ENCODE results near the gene PRELID3B.
"Not testable (repeated sequence)": the region's sequence is repeated elsewhere in the genome, so short reads cannot be mapped to it uniquely, and the experiment has no call there.

Gene PRELID3B

DNA sequence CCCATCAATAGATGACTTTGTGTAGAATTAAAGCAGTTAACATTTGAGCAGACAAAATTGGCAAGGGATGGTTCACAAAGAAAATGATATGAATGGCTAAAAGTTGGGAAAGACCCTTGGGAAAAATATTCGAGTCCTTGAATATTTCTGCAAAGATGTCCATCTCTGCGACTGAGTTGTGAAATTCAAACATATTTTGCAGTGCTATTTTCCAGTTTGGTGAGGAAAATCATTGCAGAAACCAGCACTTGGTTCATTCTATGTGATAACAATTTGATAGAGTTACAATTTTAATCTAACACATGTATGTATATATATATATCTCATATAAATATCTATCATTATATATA lies 6.1 kb upstream of the PRELID3B start:
- DNase-seq (ENCODE audit: low read depth in 2 of 2) = no peak

DNA sequence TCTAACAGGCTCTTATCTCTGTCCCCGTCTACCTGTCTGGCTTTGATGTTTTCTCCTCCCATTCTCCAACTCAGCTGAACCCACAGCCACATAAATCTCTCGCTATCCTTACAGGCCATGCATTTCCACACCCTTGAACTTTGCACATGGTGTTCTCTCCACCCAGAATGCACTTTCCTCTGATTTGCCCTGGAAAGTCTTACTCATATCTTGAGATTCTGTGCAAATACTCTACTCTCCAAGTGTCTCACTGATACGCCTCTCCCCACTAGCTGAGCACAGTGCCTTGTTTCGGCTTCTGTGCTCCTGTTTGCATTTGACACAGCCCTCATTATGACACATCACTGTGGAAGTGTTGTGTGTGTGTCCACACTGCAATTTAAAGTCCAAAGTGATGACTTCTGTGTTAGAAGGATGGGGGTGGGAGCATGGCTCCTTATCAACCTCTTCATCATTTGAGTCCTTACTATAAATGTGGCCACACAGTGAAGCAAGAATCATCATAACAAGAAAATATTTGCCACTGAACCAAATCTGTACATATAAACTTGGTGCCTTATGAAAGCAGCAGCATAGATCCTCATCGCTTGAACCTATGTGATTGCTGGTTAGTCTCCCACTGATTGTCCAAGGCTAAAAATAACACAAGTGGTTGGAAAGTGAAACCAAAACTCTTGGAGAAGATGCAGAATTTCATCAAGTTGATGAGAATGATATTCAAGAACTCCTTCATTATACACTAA lies 5.5 kb upstream of the PRELID3B start:
- no peak for DNase-seq (ENCODE audit: low read depth in 2 of 2)

DNA sequence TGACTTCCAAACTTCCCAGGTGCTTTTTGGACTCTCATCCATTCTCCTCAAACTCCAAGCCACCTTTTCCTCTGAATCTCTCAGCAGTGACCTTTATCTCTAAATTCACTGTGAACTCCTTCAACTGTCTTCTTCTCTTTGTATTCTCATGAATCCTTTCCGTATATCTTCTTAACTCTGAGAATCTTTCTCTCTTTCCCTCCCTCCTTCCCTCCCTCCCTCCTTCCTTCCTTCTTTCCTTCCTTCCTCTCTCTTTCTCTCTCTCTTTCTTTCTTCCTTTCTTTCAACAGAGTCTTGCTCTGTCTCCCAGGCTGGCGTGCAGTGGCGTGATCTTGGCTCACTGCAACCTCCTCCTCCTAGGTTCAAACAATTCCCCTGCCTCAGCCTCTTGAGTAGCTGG lies 4.3 kb upstream of the PRELID3B start:
- no peak for DNase-seq (ENCODE audit: low read depth in 2 of 2)

DNA sequence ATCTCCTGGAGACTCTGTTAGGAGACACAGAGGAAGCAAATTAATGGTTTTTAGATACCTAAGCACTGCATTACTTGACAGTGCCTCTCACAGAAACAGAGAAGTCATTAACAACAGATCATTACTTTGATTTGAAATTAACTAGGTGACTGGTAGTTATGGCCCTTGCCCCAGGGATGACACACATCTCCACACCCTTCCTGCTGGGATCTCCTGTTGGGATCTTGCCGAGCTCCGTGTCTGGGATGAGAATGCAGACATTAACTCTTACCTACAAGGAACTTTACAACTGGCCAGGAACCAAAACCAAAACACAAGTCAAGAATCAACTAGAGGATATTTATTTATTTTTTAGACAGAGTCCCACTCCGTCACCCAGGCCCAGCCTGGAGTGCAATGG lies 2.2 kb upstream of the PRELID3B start:
- DNase-seq (ENCODE audit: low read depth in 2 of 2) = no peak

DNA sequence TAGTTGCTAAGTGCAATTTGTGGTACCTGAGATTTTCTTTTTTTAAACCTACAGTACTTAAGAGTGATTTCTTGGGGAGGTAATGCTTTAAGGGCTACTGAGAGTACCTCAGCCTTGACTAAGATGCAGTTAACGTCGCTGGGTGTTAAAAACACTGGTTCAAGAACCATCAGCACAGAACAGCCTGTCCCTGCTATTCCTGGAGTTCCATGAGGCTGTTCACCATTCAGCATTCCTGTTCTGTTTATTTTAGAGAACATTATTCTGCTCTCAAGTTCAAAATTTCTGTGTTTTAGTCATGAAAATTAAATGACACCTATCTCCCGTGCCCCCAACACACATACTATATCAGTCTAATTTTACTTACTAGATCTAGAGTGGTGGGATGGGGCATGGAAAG lies 1.7 kb upstream of the PRELID3B start:
- no peak for DNase-seq (ENCODE audit: low read depth in 2 of 2)

DNA sequence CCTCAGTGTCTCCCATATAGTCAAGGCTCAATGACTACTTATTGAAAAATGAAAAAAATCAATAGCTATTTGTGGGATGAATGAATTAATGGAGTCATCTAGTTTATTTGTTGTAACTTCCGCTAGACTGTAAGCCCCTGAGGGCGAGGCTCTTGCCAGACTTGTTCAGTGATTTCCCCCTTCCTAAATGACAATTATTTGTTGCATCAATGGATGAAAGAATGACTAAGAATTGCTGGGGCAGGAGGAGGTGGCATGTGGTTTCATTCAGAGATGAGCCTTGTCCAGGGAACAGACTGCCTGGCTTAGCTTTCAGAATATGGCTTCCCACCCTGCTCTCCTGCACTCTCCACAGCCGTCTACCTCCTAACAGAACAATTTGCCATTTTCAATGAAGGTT lies 1.1 kb upstream of the PRELID3B start:
- DNase-seq (ENCODE audit: low read depth in 2 of 2) = no peak

DNA sequence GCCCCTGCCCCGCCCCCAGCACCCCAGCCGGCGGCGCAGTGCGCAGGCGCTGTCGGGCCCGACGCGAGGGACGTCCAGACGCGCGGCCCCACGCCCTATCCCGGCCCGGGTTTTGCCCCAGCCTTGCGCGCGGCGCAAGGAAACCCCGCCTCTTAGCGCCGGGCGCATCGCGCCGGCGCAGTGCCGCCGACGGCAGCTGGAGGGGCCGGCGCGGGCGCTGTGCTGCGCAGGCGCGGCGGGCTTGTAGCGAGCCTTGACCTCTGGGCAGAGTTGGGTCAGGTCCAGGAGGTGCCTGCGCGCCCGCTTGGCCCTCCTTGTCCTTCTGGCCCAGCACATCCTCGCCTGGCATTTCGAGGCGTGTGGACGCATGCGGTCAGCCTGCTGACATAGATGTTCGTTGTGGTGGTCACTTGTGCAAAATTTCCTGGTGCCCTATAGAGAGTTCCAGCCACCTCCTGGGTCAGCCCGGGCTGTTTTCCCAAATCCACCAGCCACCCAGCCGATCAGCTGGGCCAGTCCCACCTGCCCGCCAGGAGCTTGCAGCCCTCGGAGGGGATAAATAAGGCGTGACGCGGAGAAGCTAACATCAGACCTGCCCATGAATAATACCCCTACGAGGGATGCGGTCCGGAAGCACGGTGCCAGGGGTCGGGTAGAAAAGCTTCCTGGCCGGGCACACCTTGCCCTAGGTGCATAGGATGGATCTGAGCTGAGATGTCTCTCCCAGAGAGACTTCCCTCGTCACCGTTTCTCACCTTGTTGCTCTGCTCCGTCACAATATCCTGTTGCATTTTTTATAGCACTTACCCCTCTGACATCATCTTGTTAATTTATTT lies 428 bp upstream of the PRELID3B start:
- DNase-seq (ENCODE audit: low read depth in 2 of 2) = peak; percentile 78 to 79

DNA sequence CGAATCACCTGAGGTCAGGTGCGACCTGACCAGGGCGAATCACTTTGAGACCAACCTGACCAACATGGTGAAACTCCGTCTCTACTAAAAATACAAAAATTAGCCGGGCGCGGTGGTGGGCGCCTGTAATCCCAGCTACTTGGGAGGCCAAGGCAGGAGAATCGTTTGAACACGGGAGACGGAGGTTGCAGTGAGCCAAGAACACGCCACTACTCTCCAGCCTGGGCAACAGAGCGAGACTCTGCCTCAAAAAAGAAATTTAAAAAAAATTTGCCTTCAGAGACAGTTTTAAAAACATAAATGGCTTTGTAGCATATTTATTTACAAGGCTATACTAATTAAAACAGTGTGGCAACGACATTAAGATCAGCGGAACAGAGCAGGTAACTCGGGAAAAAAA lies 1.1 kb downstream of the PRELID3B start:
- not testable (repeated sequence) for DNase-seq (ENCODE audit: low read depth in 2 of 2)

DNA sequence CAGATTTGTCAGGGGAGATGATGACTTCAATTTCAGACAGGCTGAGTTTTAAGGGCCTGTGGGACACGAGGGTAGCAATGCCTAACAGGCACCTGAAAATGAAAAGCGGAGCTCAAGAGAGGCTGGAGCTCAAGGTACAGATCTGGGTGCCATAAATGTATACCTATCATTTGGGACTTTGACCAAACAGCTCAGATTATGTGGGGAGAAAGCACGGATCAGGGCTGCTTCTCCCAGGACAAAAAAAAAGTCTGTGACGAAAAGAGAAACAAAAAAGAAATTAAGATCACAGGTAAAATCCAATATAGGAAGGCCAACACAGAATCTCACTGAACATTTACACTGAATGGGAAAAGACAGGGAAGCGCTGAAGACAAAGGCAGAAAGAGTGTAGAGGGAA lies 1.9 kb downstream of the PRELID3B start:
- DNase-seq (ENCODE audit: low read depth in 2 of 2) = no peak

DNA sequence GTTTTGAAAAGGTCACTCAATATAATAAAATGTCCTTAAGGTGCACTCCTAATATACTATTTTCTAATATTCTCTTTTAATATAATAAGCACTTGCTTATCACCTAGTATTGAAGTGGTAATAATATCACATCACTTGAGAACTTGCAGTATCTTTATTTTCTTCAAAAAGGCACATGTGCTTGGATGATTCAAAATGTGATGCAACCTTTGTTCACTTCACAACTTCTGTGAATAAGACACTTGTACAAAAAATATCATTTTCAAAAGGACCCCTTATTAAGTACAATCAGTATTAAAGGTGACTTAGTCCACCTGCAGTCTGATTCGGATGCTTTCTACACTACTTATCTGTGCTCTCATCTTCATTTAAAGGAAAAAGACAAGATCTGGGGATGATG lies 3.4 kb downstream of the PRELID3B start:
- no peak for DNase-seq (ENCODE audit: low read depth in 2 of 2)

DNA sequence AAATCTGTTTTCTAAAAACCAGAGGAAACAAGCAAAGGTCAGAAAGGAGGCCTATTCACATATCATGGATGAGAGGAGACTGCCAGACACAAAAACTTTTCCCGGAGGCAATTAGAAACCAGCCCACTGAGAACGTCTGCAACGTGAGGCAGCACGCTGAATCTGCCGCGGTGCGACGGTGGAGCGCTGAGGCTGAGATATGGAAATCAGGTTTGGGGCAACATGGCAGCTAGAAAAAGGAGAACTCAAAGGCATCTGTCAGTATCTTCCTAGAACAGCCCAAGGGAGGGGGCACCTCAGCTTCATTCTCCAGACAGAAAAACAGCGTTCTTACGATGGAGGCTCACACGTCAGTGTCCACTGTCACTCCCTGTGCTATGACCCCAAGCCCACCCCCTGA lies 5.2 kb downstream of the PRELID3B start:
- DNase-seq (ENCODE audit: low read depth in 2 of 2) = no peak

DNA sequence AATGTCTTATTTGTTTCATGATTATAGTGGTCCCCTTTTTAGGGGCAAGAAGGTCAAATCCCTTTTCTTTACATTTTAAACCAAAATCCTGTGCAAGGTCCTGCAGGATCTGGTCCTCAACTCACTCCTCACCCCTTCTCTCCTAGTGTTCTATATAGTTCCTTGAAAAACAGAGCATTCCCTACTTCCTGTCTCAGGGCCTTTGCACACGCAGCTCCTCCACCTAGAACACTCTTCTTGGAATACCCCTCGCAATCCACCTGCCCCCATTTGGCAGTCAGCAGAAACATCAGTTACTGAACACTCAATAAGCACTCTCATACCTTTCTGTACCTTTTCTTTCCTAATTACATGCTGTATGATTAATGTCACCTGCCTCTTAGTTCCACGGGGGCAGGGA lies 7.2 kb downstream of the PRELID3B start:
- DNase-seq (ENCODE audit: low read depth in 2 of 2) = no peak

DNA sequence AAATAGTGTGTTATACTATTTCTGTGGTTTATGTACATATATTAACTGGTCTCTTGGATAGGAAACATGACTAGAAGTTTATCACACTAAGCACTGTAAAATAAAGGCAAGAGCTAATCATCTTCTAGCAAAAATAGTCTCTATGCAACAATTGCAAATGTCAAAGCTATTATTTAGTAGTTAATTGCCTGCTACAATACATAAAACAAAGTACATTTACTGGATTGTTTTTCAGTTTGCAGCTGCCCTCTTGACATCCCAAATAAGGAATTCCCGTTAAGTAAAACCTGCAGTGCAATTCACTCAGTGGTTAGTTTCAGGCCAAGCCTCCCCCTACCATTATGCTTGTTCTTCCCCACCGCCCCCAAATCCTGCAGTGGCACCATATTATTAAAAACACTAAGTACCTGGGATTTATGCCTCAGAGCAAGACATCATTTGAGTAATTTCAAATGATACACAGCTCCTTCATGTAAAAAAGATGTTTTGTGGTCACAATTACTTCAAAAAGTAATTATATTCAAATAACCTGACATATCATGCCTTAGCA lies 8.9 kb downstream of the PRELID3B start:
- no peak for DNase-seq (ENCODE audit: low read depth in 2 of 2)

DNA sequence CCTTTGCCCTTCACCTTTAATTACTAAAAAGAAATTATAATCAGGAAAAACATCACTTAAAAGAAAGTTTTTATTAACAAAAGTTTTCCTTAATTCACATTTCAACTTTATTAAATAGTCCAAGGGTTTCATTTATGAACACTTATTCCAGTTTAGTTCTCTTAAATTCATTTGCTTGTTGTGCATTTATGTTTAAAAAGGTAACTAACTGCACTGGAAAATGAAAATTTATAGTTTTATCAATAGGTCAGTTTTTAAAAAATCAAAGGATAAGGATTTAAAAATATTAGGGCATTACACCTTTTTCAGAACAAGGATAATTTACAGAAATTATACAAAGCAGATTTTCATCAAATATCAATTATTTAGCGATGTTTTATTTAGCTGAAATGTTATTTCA lies 9.5 kb downstream of the PRELID3B start:
- no peak for DNase-seq (ENCODE audit: low read depth in 2 of 2)

DNA sequence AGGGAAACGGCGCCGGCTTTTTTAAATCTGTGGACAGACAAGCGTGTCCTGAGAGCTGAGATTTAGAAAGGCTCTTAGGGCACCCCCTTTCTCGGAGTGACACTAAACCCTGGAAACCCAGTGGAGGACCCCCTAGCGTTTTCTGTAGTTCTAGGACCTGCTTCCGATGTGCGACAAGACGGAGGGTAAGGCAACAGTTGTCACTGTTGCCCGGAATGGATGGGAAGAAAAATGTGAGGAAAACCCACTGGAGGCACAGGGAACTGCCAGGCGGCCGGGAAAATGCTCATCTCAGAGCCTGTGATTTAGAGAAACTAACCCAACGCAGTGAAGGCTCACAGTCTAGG lies 9.9 kb downstream of the PRELID3B start:
- no peak for DNase-seq (ENCODE audit: low read depth in 2 of 2)

DNA sequence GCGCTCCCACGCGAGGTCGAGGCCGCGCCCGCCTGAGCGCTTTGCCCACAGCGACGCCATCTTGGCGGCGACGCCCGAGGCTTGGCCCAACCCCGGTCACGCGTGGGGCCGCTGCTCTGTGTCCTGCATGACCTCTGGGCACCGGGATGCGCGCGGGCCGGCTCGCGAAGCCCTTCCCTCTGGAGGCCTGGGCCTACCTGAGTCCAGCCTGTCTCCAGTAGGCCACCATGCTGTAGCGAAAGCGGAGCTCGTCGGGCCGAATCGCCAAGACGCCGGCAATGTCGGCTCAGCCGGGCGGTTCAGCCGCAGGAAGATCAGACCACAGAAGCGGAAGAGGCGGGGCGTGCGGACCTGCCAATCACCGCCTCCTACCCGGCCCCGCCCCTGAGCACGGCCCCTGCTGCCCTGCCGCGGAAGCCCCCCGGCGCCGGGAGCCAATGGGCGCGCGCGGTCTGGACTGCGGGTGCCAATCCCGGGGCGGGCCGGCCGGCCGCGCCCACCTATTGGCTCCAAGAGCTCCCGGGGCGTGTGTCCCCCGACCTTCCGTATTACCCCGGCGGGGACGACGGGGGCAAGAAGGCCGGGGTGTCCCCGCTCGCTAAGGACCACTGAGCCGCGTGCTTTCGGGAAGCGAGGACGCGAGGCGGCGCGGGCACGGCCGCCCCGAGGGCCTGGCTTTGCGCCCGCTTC lies 10.4 kb downstream of the PRELID3B start, which contains the start of gene ATP5F1E:
TSS of gene ATP5F1E (minus strand) at position 313 of the 690 bp plus-strand sequence. CDS start at position 229, 84 bp downstream.
- peak; percentile 85 to 86 for DNase-seq (ENCODE audit: low read depth in 2 of 2)

DNA sequence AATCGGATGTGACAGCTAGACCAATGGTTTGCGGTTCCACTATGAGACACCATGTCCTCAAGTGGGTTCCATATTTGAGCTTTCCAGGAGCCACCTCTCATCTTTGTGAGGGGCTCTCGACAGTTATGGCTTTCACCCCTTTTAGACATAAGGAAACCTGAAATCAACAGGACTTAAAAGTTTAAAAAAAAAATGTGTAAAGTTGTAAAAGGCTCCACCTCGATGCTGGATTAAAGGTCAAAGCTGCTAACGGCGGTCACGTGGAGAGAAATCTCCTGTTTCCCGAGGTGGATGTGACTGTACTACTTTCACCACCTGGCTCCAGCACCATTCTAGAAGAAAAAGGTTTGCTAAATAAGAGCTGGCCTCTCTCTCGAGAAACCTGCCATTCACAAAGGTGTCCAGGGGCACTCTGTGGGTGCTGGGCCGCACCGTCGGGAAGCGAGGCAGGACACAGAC lies 11.0 kb downstream of the PRELID3B start:
- DNase-seq (ENCODE audit: low read depth in 2 of 2) = no peak

DNA sequence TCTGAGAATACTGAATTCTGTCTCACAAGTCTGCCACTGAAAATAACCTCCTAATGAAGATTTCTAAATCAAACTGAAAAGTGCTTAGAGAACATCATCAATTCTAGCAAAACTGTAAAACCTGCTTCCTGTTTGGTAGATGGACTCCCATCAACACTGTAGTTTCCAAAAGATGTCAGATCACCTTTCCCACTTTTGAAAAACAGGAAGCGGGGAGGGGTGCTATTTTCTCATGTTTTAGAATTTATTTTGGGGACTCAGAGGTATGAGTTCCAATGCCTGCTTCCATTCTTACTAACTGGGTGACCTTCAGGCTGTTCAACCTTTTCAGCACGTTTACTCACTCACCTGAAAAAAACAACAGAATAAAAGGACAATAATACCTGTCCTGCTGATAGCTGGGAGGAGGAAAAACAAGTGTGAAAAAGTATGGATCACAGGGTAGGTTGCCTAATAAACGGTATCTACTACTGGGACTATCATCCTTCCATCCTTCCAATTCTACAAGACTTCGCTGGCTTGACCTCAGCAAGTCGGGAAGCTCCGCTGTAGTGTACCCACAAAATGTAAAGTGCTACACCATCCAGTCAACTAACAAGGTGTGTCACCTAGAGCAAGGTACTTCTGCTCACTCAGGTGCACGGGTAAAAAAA lies 11.5 kb downstream of the PRELID3B start:
- no peak for DNase-seq (ENCODE audit: low read depth in 2 of 2)

DNA sequence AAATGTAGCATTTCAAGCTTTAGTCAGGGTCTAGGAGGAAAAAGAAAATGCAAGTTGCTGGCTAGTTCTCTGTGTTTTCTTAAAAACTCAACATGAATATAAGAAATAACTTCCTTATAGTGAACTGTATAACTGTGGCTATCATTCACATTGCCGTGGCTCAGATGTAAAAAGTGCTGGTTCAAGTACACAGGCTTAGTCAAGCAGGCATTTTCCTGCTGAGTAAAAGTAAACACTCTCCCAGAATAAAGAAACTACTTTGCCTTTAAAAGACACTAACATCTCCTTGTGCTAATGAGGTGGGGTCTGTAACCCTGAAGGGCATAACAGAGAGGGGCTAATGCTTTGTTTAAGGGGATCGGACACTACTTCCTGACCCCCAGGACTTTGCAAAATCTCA lies 13.8 kb downstream of the PRELID3B start:
- DNase-seq (ENCODE audit: low read depth in 2 of 2) = no peak

DNA sequence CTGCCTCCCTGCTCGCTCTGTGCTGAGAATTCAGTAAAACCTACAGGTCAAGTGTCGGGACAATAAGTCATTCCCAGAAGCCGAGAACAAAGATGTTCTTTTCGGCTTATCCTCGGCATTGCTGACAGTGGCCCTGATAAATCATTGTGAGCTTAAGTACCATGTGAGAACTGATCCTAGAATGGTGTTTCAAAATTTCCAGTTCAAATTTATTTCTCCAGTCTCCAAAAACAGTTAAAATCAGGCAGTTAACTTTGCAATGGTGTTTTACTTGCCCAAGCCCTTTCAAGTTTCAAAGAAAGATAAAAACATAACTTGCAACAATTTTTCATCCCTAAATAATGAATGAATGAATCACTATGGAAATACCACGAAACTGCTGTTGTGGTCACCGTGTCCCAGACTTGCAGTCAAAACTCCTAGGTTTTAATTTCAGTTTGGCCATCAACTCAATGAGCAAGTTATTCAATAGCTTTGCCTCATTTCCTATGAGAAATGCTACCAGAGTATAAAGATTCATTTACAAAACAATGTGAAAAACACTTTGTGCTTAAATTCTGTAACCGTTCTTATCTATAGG lies 14.8 kb downstream of the PRELID3B start:
- DNase-seq (ENCODE audit: low read depth in 2 of 2) = peak; percentile 39 to 43
